WTC11 (cell line): ENCODE results near the gene PHACTR2. TPM values are rescaled to one million over a fixed set of nuclear protein-coding genes. Genes with fewer than 3 reads are reported as not detected.

Experiments
- ATAC-seq: fragments of 200-7000 bp; cut with Tn5 transposase; 2 replicates; pipeline ENCODE4 v1.10.0; 2021; ENCODE audit warnings: mild to moderate bottlenecking, moderate library complexity
- CTCF ChIA-PET: fragments of 300-600 bp; sonication (Branson Sonifier 250); formaldehyde crosslinking; loops from one replicate; lab custom pipeline; 2021; ENCODE audit warnings: antibody characterized with exemption; lab: Charles Lee
- POLR2A ChIA-PET: fragments of 350-600 bp; sonication (Branson Sonifier 250); formaldehyde crosslinking; loops from one replicate; lab custom pipeline; 2021; ENCODE audit warnings: antibody characterized with exemption; lab: Charles Lee
- DNase-seq: peaks from one replicate; pipeline ENCODE4 v3.0.0; 2021; ENCODE audit warnings: low spot score
- H3K27ac Mint-ChIP-seq: 2 replicates; pipeline ENCODE4 v1.8.0; 2021; ENCODE audit warnings: mixed read lengths
- H3K27me3 Mint-ChIP-seq: 2 replicates; pipeline ENCODE4 v1.8.0; 2021; ENCODE audit warnings: low read depth, mild to moderate bottlenecking, moderate library complexity, mixed read lengths
- H3K36me3 Mint-ChIP-seq: 2 replicates; pipeline ENCODE4 v1.8.0; 2021; ENCODE audit warnings: mixed read lengths
- H3K4me1 Mint-ChIP-seq: 2 replicates; pipeline ENCODE4 v1.8.0; 2022; ENCODE audit warnings: mixed read lengths
- H3K4me3 Mint-ChIP-seq: 2 replicates; pipeline ENCODE4 v1.8.0; 2021; ENCODE audit warnings: mild to moderate bottlenecking, moderate library complexity, mixed read lengths
- H3K9me3 Mint-ChIP-seq: 2 replicates; pipeline ENCODE4 v1.8.0; 2021; ENCODE audit warnings: mixed read lengths
- AFF4 ChIP-seq: sonication (generic); formaldehyde crosslinking; IDR thresholded peaks from 2 replicates; pipeline ENCODE4 v1.8.1; 2023; ENCODE audit warnings: mild to moderate bottlenecking, missing genetic modification reagents, borderline replicate concordance
- ATF1 ChIP-seq: sonication (generic); formaldehyde crosslinking; IDR thresholded peaks from 2 replicates; pipeline ENCODE4 v1.8.1; 2023; ENCODE audit warnings: mild to moderate bottlenecking, moderate library complexity, missing genetic modification reagents
- CBFB ChIP-seq: sonication (generic); formaldehyde crosslinking; IDR thresholded peaks from 2 replicates; pipeline ENCODE4 v1.8.1; 2022; ENCODE audit warnings: mild to moderate bottlenecking, low read depth, missing genetic modification reagents
- CREM ChIP-seq: sonication (generic); formaldehyde crosslinking; IDR thresholded peaks from 2 replicates; pipeline ENCODE4 v1.8.1; 2022; ENCODE audit warnings: mild to moderate bottlenecking, missing genetic modification reagents, moderate library complexity
- FOXK1 ChIP-seq: sonication (generic); formaldehyde crosslinking; IDR thresholded peaks from 2 replicates; pipeline ENCODE4 v1.8.0; 2022; ENCODE audit warnings: mild to moderate bottlenecking, moderate library complexity, missing genetic modification reagents
- IRF2 ChIP-seq: sonication (generic); formaldehyde crosslinking; IDR thresholded peaks from 2 replicates; pipeline ENCODE4 v1.8.0; 2022; ENCODE audit warnings: low read depth, missing genetic modification reagents, borderline replicate concordance
- MYBL2 ChIP-seq: sonication (generic); formaldehyde crosslinking; IDR thresholded peaks from 2 replicates; pipeline ENCODE4 v1.8.1; 2023; ENCODE audit warnings: mild to moderate bottlenecking, moderate library complexity, missing genetic modification reagents
- OVOL2 ChIP-seq: fragments of 250-450 bp; sonication (Bioruptor Pico); IDR thresholded peaks from 2 replicates; pipeline ENCODE4 v1.9.0; 2021; ENCODE audit warnings: mild to moderate bottlenecking, borderline replicate concordance
- TEAD1 ChIP-seq: sonication (generic); formaldehyde crosslinking; IDR thresholded peaks from 2 replicates; pipeline ENCODE4 v1.8.0; 2022; ENCODE audit warnings: mild to moderate bottlenecking, missing genetic modification reagents
- ZMAT4 ChIP-seq: fragments of 250-450 bp; sonication (Bioruptor Pico); IDR thresholded peaks from 2 replicates; pipeline ENCODE4 v1.9.0; 2021; ENCODE audit warnings: mild to moderate bottlenecking
- ZNF121 ChIP-seq: sonication (generic); formaldehyde crosslinking; IDR thresholded peaks from 2 replicates; pipeline ENCODE4 v1.8.0; 2023; ENCODE audit warnings: missing genetic modification reagents
- ZNF219 ChIP-seq: sonication (generic); formaldehyde crosslinking; IDR thresholded peaks from 2 replicates; pipeline ENCODE4 v1.8.0; 2023; ENCODE audit warnings: missing genetic modification reagents, mild to moderate bottlenecking, borderline replicate concordance
- ZNF281 ChIP-seq: sonication (generic); formaldehyde crosslinking; IDR thresholded peaks from 2 replicates; pipeline ENCODE4 v1.8.0; 2023; ENCODE audit warnings: mild to moderate bottlenecking, missing genetic modification reagents
- ZNF425 ChIP-seq: fragments of 250-450 bp; sonication (Bioruptor Pico); conservative IDR thresholded peaks from 2 replicates; pipeline ENCODE4 v1.9.0; 2021; ENCODE audit warnings: mild to moderate bottlenecking
- total RNA-seq: library from RNA; stranded (reverse); gene quantifications from 3 replicates; pipeline ENCODE4 v1.2.3, GENCODE V29; 2021
- TF ChIP-seq, protein P1 (sequence below): sonication (generic); formaldehyde crosslinking; IDR thresholded peaks from 2 replicates; pipeline ENCODE4 v1.8.0; 2022; ENCODE audit warnings: mild to moderate bottlenecking, missing genetic modification reagents

The PHACTR2 gene
- total RNA-seq, 1 experiment from 2014 or later, result 90.5 TPM

GRCh38 chr6:143724876-143725275 is 47.1 kb downstream of the PHACTR2 start (continued):
- no peak for TF ChIP-seq AFF4
- no peak for TF ChIP-seq ZMAT4
- TF ChIP-seq, protein P1, sequence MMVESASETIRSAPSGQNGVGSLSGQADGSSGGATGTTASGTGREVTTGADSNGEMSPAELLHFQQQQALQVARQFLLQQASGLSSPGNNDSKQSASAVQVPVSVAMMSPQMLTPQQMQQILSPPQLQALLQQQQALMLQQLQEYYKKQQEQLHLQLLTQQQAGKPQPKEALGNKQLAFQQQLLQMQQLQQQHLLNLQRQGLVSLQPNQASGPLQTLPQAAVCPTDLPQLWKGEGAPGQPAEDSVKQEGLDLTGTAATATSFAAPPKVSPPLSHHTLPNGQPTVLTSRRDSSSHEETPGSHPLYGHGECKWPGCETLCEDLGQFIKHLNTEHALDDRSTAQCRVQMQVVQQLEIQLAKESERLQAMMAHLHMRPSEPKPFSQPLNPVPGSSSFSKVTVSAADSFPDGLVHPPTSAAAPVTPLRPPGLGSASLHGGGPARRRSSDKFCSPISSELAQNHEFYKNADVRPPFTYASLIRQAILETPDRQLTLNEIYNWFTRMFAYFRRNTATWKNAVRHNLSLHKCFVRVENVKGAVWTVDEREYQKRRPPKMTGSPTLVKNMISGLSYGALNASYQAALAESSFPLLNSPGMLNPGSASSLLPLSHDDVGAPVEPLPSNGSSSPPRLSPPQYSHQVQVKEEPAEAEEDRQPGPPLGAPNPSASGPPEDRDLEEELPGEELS (CRISPR knock-in tag), result no peak

DNA sequence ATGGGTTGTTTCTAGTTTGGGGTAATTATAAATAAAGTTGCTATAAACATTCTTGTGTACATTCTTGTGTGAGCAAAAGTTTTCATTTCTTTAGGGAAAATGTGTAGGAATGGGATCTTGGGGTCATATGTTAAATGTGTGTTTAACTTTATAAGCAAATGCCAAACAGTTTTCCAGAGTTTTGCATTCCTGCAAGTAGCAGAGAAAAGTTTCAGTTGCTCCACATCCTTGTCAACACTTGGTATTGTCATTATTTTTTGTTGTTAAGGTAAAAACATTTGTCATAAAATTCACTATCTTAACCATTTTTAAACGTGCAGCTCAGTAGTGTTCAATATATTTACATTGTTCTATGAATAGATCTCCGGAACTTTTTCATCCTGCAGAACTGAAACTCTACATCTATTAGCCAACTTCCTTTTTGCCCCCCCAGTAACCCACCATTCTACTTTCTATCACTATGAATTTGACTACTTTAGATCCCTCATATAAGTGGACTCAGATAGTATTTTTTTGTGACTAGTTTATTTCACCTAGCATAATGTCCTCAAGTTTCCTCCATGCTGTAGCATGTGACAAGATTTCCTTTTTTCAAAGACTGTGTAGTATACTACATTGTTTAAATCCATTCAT is 48.4 kb downstream of the PHACTR2 start:
- Mint-ChIP-seq H3K9me3 (peaks cover 16% of the 10 kb centered on the region), H3K27ac (peak overlapping the region; percentile 25; the same call in 1 of the 2 replicates), H3K27me3 (no peaks in the 10 kb centered on the region; the same call in 1 of the 2 replicates), H3K4me1 (peaks cover 4% of the 10 kb centered on the region), H3K4me3 (no peak overlapping the region), H3K36me3 (peaks cover 47% of the 10 kb centered on the region)
- POLR2A ChIA-PET, result no interaction called here
- CTCF ChIA-PET, result no interaction called here
- DNase-seq (no peak), ATAC-seq (no peak)
- TF ChIP-seq TEAD1 (no peak), ZNF121 (CRISPR knock-in tag) (no peak), OVOL2 (CRISPR knock-in tag) (no peak), ATF1 (CRISPR knock-in tag) (no peak), ZNF219 (CRISPR knock-in tag) (no peak), FOXK1 (CRISPR knock-in tag) (no peak), IRF2 (CRISPR knock-in tag) (no peak), CREM (CRISPR knock-in tag) (no peak), AFF4 (no peak), ZNF281 (CRISPR knock-in tag) (no peak), MYBL2 (CRISPR knock-in tag) (no peak), ZNF425 (CRISPR knock-in tag) (no peak), ZMAT4 (no peak), CBFB (no peak)
- TF ChIP-seq, protein P1 (CRISPR knock-in tag), result no peak
